Cardiac muscle cell (in vitro differentiated cells and primary cell): Measurements from ENCODE around the gene ADAP1. TPM values are rescaled to one million over a fixed set of nuclear protein-coding genes. Genes with fewer than 3 reads are reported as not detected.

Source experiments
- DNase-seq, 2 donors: peaks; one replicate each; pipeline versions ENCODE4 v3.0.0 to v3.0.0-alpha.2; 2010 to 2017; ENCODE audit warnings: low read depth in 1 of 2, low spot score in 1 of 2
- H3K27ac ChIP-seq: fragments of 200-600 bp; sonication (generic); 2 replicates; pipeline ENCODE4 v1.5.1; 2016
- H3K27me3 ChIP-seq: fragments of 200-600 bp; sonication (generic); 2 replicates; pipeline ENCODE4 v1.6.0; 2016; ENCODE audit warnings: control low read depth
- H3K36me3 ChIP-seq: fragments of 200-600 bp; sonication (generic); 2 replicates; pipeline ENCODE4 v1.5.1; 2016; ENCODE audit warnings: control low read depth
- H3K4me1 ChIP-seq: fragments of 200-600 bp; sonication (generic); 2 replicates; pipeline ENCODE4 v1.8.1; 2017; ENCODE audit warnings: low read depth, mild to moderate bottlenecking, mixed run types
- H3K4me3 ChIP-seq: fragments of 200-600 bp; sonication (generic); 2 replicates; pipeline ENCODE4 v1.5.1; 2016; ENCODE audit warnings: mild to moderate bottlenecking
- H3K9me3 ChIP-seq: fragments of 200-600 bp; sonication (generic); 2 replicates; pipeline ENCODE4 v1.5.1; 2017; ENCODE audit warnings: low read depth, mild to moderate bottlenecking, control low read depth
- CTCF ChIP-seq: IDR thresholded peaks from 2 replicates; pipeline ENCODE4 v1.5.1; 2012; ENCODE audit warnings: low read depth, mild to moderate bottlenecking, low read length
- polyA plus RNA-seq: library from polyadenylated mRNA; unstranded; fragments of >200 nt; fragmentation: Nextera tagmentation; extraction: Ambion mirVana; gene quantifications from 2 replicates; pipeline ENCODE4 v1.2.1, GENCODE V29; 2016
- total RNA-seq: library from RNA; depleted of rRNA; stranded (reverse); fragments of >200 nt; gene quantifications from 2 replicates; pipeline ENCODE4 v1.2.3, GENCODE V29; 2016

ADAP1 gene
- total and polyA plus RNA-seq, 2 experiments from 2014 or later: 12.0 to 14.4 TPM

GRCh38 chr7:988963-989529 lies 34.6 kb upstream of the ADAP1 start:
- Histone ChIP-seq H3K27me3 (no peaks in the 10 kb centered on the region), H3K9me3 (no peaks in the 10 kb centered on the region), H3K4me1 (peaks cover 13% of the 10 kb centered on the region)

GRCh38 chr7:988426-988911 lies 34.0 kb upstream of the ADAP1 start:
- TF ChIP-seq CTCF: peak; percentile 8
- peak in 1 of 2 donors; percentile 65 for DNase-seq
- H3K4me1 ChIP-seq: peaks cover 13% of the 10 kb centered on the region
- H3K27ac ChIP-seq: no peak overlapping the region
- H3K4me3 ChIP-seq: no peak overlapping the region
- H3K27me3 ChIP-seq: no peaks in the 10 kb centered on the region
- H3K9me3 ChIP-seq: no peaks in the 10 kb centered on the region
- H3K36me3 ChIP-seq: no peaks in the 10 kb centered on the region

More at GRCh38 chr7:988963-989529, 34.6 kb upstream of the ADAP1 start:
- DNase-seq: no peak
- Histone ChIP-seq H3K4me3 (no peak overlapping the region), H3K36me3 (no peaks in the 10 kb centered on the region), H3K27ac (no peak overlapping the region)
- TF ChIP-seq CTCF: no peak

- Histone ChIP-seq H3K9me3 (no peaks in the 10 kb centered on the region), H3K4me3 (no peak overlapping the region), H3K36me3 (no peaks in the 10 kb centered on the region), H3K27ac (no peak overlapping the region), H3K27me3 (no peaks in the 10 kb centered on the region), H3K4me1 (peaks cover 15% of the 10 kb centered on the region)
- DNase-seq: no peak
- no peak for TF ChIP-seq CTCF
Observed at GRCh38 chr7:987909-988308, 33.4 kb upstream of the ADAP1 start.

- no peaks in the 10 kb centered on the region for H3K27me3 ChIP-seq
- no peaks in the 10 kb centered on the region for H3K36me3 ChIP-seq
- no peak overlapping the region for H3K4me3 ChIP-seq
- no peak for TF ChIP-seq CTCF
- DNase-seq: no peak
- H3K4me1 ChIP-seq: peaks cover 19% of the 10 kb centered on the region
- H3K9me3 ChIP-seq: no peaks in the 10 kb centered on the region
- no peak overlapping the region for H3K27ac ChIP-seq
Observed at GRCh38 chr7:986766-987751, 32.6 kb upstream of the ADAP1 start.

- Histone ChIP-seq H3K4me3 (no peak overlapping the region), H3K27ac (no peak overlapping the region), H3K4me1 (peaks cover 14% of the 10 kb centered on the region), H3K9me3 (no peaks in the 10 kb centered on the region), H3K27me3 (no peaks in the 10 kb centered on the region), H3K36me3 (no peaks in the 10 kb centered on the region)
- DNase-seq: peak in 1 of 2 donors; percentile 55
- no peak for TF ChIP-seq CTCF
Observed at GRCh38 chr7:985915-986741, 31.6 kb upstream of the ADAP1 start.
